A673 (cell line): ENCODE measurements around the gene TCF12. TPM values are rescaled to one million over a fixed set of nuclear protein-coding genes. Genes with fewer than 3 reads are reported as not detected.
A peak's percentile ranks its signal among the peaks of the same experiment; 100 is the strongest.

Experiments
- BruUV-seq: library from RNA; stranded (reverse); fragments of 400-500 nt; replicated peaks from 2 replicates; lab custom pipeline; 2021; lab: Mats Ljungman, UMichigan
- CTCF ChIA-PET: fragments of 300-600 bp; sonication (Branson Sonifier 250); formaldehyde crosslinking; loops from one replicate; lab custom pipeline; 2022; ENCODE audit warnings: antibody characterized with exemption; lab: Charles Lee
- POLR2A ChIA-PET: fragments of 300-600 bp; sonication (Branson Sonifier 250); formaldehyde crosslinking; loops from one replicate; lab custom pipeline; 2022; ENCODE audit warnings: antibody characterized with exemption; ENCODE audit not compliant: low non-redundant PET; lab: Charles Lee
- DNase-seq: peaks from one replicate; pipeline ENCODE4 v3.0.0-alpha.2; 2015; ENCODE audit warnings: low spot score
- H3K27ac ChIP-seq: fragments of 200-600 bp; sonication (generic); 2 replicates; pipeline ENCODE4 v1.5.1; 2016; ENCODE audit warnings: mixed run types, low read depth, mild to moderate bottlenecking, mixed read lengths, antibody characterized with exemption, low read length; ENCODE audit not compliant: poor library complexity, severe bottlenecking
- H3K27me3 ChIP-seq: fragments of 200-600 bp; sonication (generic); replicated peaks from 2 replicates; pipeline ENCODE4 v1.6.1; 2017; ENCODE audit warnings: mixed run types, low read depth, mild to moderate bottlenecking, mixed read lengths, antibody characterized with exemption, low read length; ENCODE audit not compliant: insufficient read depth, poor library complexity
- H3K36me3 ChIP-seq: fragments of 200-600 bp; sonication (generic); 2 replicates; pipeline ENCODE4 v1.6.1; 2016; ENCODE audit warnings: mixed run types, mild to moderate bottlenecking, mixed read lengths, antibody characterized with exemption, low read length; ENCODE audit not compliant: insufficient read depth, poor library complexity, severe bottlenecking
- H3K4me1 ChIP-seq: fragments of 200-600 bp; sonication (generic); 2 replicates; pipeline ENCODE4 v1.6.1; 2017; ENCODE audit warnings: mixed run types, mild to moderate bottlenecking, mixed read lengths, antibody characterized with exemption, low read length; ENCODE audit not compliant: insufficient read depth, poor library complexity, severe bottlenecking
- H3K4me3 ChIP-seq: fragments of 200-600 bp; sonication (generic); 2 replicates; pipeline ENCODE4 v1.5.1; 2016; ENCODE audit warnings: low read depth, mixed run types, mild to moderate bottlenecking, mixed read lengths, low read length; ENCODE audit not compliant: poor library complexity, severe bottlenecking
- H3K9me3 ChIP-seq: fragments of 200-600 bp; sonication (generic); 2 replicates; pipeline ENCODE4 v1.6.1; 2016; ENCODE audit warnings: mixed run types, low read depth, mild to moderate bottlenecking, mixed read lengths, antibody characterized with exemption, low read length; ENCODE audit not compliant: poor library complexity, severe bottlenecking
- EZH2 ChIP-seq: fragments of 200-600 bp; sonication (generic); IDR thresholded peaks from 2 replicates; pipeline ENCODE4 v1.6.1; 2017; ENCODE audit warnings: borderline replicate concordance, low read depth, mild to moderate bottlenecking, mixed read lengths, antibody characterized with exemption, low read length; ENCODE audit not compliant: poor library complexity, severe bottlenecking
- intact Hi-C: fragments of 100-400 bp; cut with micrococcal nuclease; formaldehyde crosslinking; loops from one replicate; pipeline ENCODE4 v1.10.0; 2022; ENCODE audit not compliant: unreplicated experiment
- total RNA-seq: library from RNA; stranded (reverse); gene quantifications from 2 replicates; pipeline ENCODE4 v1.2.3, GENCODE V29; 2021
- TF ChIP-seq, protein P1 (sequence below): fragments of 300-800, 200-600 bp; sonication (generic); conservative IDR thresholded peaks from 2 replicates; pipeline ENCODE4 v1.5.1; 2017; ENCODE audit warnings: low read depth, mild to moderate bottlenecking, antibody characterized with exemption, low read length, moderate library complexity, mixed read lengths

The TCF12 gene
- total RNA-seq, 1 experiment from 2014 or later = 351 TPM

DNA sequence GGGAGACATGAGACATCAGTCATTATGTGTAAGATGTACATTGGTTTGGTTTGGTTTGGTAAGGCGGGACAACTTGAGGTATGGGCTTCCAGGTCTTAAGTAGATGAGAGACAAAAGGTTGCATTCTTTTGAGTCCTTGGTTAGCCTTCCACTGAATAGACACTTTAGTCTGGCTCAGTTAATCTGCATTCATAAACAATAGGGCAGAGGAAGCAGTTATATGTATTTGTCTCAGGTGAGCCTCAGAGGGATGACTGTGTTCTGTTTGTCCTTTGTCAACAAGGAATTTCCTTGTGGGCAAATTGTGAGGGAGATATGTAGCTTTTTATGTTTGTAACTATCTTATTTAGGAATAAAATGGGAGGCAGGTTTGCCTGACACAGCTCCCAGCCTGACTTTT, 50.4 kb downstream of the TCF12 start:
- CTCF ChIA-PET = no interaction called here
- no TSS peak for BruUV-seq
- peak overlapping the region; percentile 15 for H3K27ac ChIP-seq
- POLR2A ChIA-PET = no interaction called here
- H3K27me3 ChIP-seq = no peaks in the 10 kb centered on the region
- peaks cover 48% of the 10 kb centered on the region for H3K4me1 ChIP-seq
- no peaks in the 10 kb centered on the region for H3K36me3 ChIP-seq
- no peaks in the 10 kb centered on the region for H3K9me3 ChIP-seq
- no peak for DNase-seq
- no peak for TF ChIP-seq EZH2
- TF ChIP-seq, protein P1, sequence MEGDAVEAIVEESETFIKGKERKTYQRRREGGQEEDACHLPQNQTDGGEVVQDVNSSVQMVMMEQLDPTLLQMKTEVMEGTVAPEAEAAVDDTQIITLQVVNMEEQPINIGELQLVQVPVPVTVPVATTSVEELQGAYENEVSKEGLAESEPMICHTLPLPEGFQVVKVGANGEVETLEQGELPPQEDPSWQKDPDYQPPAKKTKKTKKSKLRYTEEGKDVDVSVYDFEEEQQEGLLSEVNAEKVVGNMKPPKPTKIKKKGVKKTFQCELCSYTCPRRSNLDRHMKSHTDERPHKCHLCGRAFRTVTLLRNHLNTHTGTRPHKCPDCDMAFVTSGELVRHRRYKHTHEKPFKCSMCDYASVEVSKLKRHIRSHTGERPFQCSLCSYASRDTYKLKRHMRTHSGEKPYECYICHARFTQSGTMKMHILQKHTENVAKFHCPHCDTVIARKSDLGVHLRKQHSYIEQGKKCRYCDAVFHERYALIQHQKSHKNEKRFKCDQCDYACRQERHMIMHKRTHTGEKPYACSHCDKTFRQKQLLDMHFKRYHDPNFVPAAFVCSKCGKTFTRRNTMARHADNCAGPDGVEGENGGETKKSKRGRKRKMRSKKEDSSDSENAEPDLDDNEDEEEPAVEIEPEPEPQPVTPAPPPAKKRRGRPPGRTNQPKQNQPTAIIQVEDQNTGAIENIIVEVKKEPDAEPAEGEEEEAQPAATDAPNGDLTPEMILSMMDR = no peak
- no peak overlapping the region for H3K4me3 ChIP-seq
- intact Hi-C loops = no loop called here

DNA sequence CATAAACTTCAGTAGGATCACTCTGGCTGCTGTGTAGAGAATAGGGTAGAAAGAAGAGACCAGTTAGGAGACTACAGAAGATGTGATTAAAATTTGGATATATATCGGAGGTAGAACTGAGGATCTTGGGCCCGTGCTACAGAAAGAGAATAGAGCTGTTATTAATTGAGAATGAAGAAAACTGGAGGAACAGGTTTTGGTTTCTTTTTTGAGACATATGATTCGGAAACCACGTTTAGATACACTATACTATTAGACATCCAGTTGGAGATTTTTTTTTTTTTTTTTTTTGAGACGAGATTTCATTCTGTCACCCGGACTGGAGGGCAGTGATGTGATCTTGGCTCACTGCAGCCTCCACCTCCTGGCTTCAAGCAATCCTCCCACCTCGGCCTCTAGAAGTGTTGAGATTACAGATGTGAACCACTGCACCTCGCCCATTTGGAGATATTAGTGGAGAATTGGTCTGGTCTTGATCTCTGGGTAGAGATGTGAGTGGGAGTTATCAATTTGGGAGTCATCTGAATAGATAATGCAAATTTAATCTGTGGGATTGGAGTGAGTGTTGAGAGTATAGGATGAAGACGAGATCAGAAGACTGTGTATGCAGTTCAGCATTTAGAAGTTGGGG, 50.9 kb downstream of the TCF12 start:
- no peak for DNase-seq
- no peak overlapping the region for H3K4me3 ChIP-seq
- BruUV-seq = no TSS peak
- no peaks in the 10 kb centered on the region for H3K36me3 ChIP-seq
- TF ChIP-seq EZH2 = no peak
- TF ChIP-seq, protein P1 = no peak
- intact Hi-C loops = no loop called here
- H3K4me1 ChIP-seq = peaks cover 48% of the 10 kb centered on the region
- ChIA-PET POLR2A (interaction anchor here (0.6 kb wide), 1 partner anchor 18 kb away, joined by 8 read pairs; no protein-coding TSS in a partner anchor), CTCF (no interaction called here)
- peak overlapping the region; percentile 15 for H3K27ac ChIP-seq
- no peaks in the 10 kb centered on the region for H3K27me3 ChIP-seq
- no peaks in the 10 kb centered on the region for H3K9me3 ChIP-seq

DNA sequence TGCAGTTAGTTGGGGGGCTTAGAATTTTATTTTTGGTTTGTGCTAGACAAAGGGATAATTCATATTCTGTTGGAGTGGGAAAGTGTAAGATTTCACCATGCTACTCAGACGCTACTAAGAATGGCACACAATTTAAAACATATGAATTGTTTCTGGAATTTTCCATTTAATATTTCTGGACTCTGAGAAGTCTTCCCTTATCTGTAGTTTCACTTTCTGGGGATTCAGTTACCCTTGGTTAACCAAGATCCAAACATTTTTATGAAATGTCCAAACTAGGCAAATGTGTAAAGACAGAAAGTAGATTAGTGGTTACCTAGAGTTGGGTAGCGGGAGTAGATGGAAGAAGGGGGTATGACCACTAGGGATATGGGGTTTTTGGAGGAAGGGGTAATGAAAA, 53.1 kb downstream of the TCF12 start:
- no TSS peak for BruUV-seq
- Histone ChIP-seq H3K4me1 (peaks cover 43% of the 10 kb centered on the region), H3K27ac (peak overlapping the region; percentile 35), H3K4me3 (no peak overlapping the region), H3K9me3 (no peaks in the 10 kb centered on the region), H3K27me3 (no peaks in the 10 kb centered on the region), H3K36me3 (no peaks in the 10 kb centered on the region)
- POLR2A ChIA-PET = no interaction called here
- TF ChIP-seq EZH2 = no peak
- TF ChIP-seq, protein P1 = no peak
- no peak for DNase-seq
- CTCF ChIA-PET = no interaction called here
- intact Hi-C loops = no loop called here
